GM12878 (cell line): Measurements from ENCODE around the gene GGT5.

ENCODE experiments used
- EP300 ChIP-seq, 2 experiments: fragments of 150-350 bp in 1 of 2; IDR thresholded peaks; 2 replicates each; pipeline ENCODE4 v1.6.1; 2011 to 2012; ENCODE audit warnings: low read depth in 2 of 2, low read length in 2 of 2, borderline replicate concordance in 1 of 2, improper control_type of control experiment in 1 of 2, inconsistent platforms in 1 of 2; ENCODE audit not compliant: control insufficient read depth in 1 of 2
- LARP7 ChIP-seq: fragments of 450-650 bp; IDR thresholded peaks from 2 replicates; pipeline ENCODE4 v1.6.1; 2017; ENCODE audit warnings: mild to moderate bottlenecking
- NFIC ChIP-seq: IDR thresholded peaks from 2 replicates; pipeline ENCODE4 v1.6.1; 2012; ENCODE audit warnings: low read depth, mild to moderate bottlenecking, inconsistent platforms, low read length, moderate library complexity
- POU2F2 ChIP-seq: IDR thresholded peaks from 3 replicates; pipeline ENCODE4 v1.6.1; 2011; ENCODE audit warnings: low read depth, mild to moderate bottlenecking, low read length, borderline replicate concordance
- RB1 ChIP-seq: fragments of 450-650 bp; formaldehyde crosslinking; IDR thresholded peaks from 2 replicates; pipeline ENCODE4 v1.6.1; 2017; ENCODE audit warnings: mild to moderate bottlenecking, borderline replicate concordance
- SIN3A ChIP-seq: IDR thresholded peaks from 2 replicates; pipeline ENCODE4 v1.6.1; 2012; ENCODE audit warnings: low read depth, low read length, improper control_type of control experiment
- TF ChIP-seq, protein P1 (sequence below), 3 experiments: IDR thresholded peaks in 2 of 3; conservative IDR thresholded peaks in 1 of 3; 2 replicates each; pipeline ENCODE4 v1.5.1; 2011; ENCODE audit warnings: low read depth in 3 of 3, low read length in 3 of 3, mild to moderate bottlenecking in 3 of 3, control low read depth in 2 of 3, moderate library complexity in 2 of 3, inconsistent platforms in 1 of 3, mixed read lengths in 1 of 3; ENCODE audit not compliant: control insufficient read depth in 2 of 3, insufficient read depth in 1 of 3; ENCODE audit errors: extremely low read depth in 1 of 3

DNA sequence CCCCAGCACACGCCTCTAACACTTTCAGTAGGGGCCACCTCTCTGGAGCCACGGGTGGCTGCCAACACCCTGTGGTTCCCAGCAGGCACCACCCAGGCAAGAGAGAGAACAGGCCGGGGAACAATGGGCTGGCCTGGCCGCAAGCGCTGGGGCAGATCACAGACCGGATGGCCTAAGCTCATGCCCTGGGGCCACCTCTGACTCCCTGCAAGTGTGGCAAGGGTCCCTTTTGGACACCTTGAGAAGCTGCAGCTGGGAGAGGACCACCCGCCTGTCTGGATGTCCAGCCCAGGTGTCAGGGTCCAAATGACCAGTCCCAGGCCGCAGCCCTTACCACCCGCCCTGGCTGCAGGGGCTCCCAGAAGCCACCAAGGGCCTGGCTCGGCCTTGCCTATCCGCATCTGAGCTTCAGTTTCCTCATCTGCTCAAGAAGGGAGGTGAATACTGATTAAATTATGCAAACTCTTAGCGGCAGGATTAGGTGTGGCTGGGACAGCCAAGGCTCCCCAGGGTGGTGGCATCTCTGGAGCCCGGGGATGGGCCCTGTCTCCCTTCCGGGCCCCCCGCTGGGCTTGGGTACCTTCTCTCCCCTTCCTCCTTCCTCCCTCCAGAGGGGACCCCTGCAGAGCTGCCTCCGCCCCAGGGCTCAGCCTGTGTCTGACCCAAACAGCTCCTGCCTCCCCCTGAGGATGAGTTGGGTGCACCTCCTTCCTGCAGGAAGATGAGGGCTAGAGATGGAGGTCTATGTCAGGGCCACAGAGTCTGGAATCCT is 64.4 kb downstream of the GGT5 start:
- TF ChIP-seq LARP7 (no peak), POU2F2 (no peak), SIN3A (no peak), RB1 (no peak), NFIC (no peak), EP300 (IDR thresholded peaks at IDR 0.05; ENCODE audit: borderline replicate concordance in 1 of 2, control insufficient read depth in 1 of 2, low read depth in 2 of 2, low read length in 2 of 2) (no peak)
- TF ChIP-seq, protein P1, sequence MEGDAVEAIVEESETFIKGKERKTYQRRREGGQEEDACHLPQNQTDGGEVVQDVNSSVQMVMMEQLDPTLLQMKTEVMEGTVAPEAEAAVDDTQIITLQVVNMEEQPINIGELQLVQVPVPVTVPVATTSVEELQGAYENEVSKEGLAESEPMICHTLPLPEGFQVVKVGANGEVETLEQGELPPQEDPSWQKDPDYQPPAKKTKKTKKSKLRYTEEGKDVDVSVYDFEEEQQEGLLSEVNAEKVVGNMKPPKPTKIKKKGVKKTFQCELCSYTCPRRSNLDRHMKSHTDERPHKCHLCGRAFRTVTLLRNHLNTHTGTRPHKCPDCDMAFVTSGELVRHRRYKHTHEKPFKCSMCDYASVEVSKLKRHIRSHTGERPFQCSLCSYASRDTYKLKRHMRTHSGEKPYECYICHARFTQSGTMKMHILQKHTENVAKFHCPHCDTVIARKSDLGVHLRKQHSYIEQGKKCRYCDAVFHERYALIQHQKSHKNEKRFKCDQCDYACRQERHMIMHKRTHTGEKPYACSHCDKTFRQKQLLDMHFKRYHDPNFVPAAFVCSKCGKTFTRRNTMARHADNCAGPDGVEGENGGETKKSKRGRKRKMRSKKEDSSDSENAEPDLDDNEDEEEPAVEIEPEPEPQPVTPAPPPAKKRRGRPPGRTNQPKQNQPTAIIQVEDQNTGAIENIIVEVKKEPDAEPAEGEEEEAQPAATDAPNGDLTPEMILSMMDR (IDR thresholded peaks at IDR 0.05 in 2 of 3, conservative IDR thresholded peaks at IDR 0.05 in 1 of 3; ENCODE audit: control insufficient read depth in 2 of 3, extremely low read depth in 1 of 3, insufficient read depth in 1 of 3, low read depth in 3 of 3, low read length in 3 of 3) = no peak
